HG03521 (cell line): ENCODE data around the gene SNTA1.
"Not testable (repeated sequence)": the region's sequence is repeated elsewhere in the genome, so short reads cannot be mapped to it uniquely, and the experiment has no call there.

Source experiments
- ATAC-seq: cut with Tn5 transposase; IDR thresholded peaks from one replicate; pipeline ENCODE4 v1.9.1; 2021; ENCODE audit warnings: mild to moderate bottlenecking, moderate library complexity; ENCODE audit not compliant: unreplicated experiment

SNTA1 gene

GRCh38 chr20:33443512-33444239, at the start of gene SNTA1:
Gene SNTA1, minus strand, starts transcription at chr20:33443763. Its CDS starts 143 bp downstream, at chr20:33443620.
- ATAC-seq = peak; percentile 89

GRCh38 chr20:33490934-33491656, 47.5 kb upstream of the SNTA1 start:
- ATAC-seq = no peak

- ATAC-seq = no peak
These were observed 46.7 kb upstream of the SNTA1 start, which contains the start of gene CBFA2T2 for GRCh38 chr20:33490023-33490933. Gene CBFA2T2, plus strand, starts transcription at chr20:33490096. Its CDS starts 172 bp downstream, at chr20:33490268.

- ATAC-seq = peak; percentile 94
These were observed 46.0 kb upstream of the SNTA1 start for GRCh38 chr20:33489495-33490022.

- ATAC-seq = not testable (repeated sequence)
These were observed 45.3 kb upstream of the SNTA1 start for GRCh38 chr20:33488661-33489494.

- ATAC-seq = no peak
These were observed 44.6 kb upstream of the SNTA1 start for GRCh38 chr20:33488201-33488600.

GRCh38 chr20:33483186-33483585, 39.6 kb upstream of the SNTA1 start:
- ATAC-seq = not testable (repeated sequence)

GRCh38 chr20:33482581-33482980, 39.0 kb upstream of the SNTA1 start:
- ATAC-seq = no peak

GRCh38 chr20:33481431-33481941, 37.9 kb upstream of the SNTA1 start:
- no peak for ATAC-seq

- no peak for ATAC-seq
These were observed 36.5 kb upstream of the SNTA1 start for GRCh38 chr20:33480048-33480447.

- no peak for ATAC-seq
These were observed 34.0 kb upstream of the SNTA1 start for GRCh38 chr20:33477386-33478234.

GRCh38 chr20:33475381-33476152, 32.0 kb upstream of the SNTA1 start:
- ATAC-seq = no peak

GRCh38 chr20:33474963-33475362, 31.4 kb upstream of the SNTA1 start:
- ATAC-seq = no peak

- ATAC-seq = no peak
These were observed 30.7 kb upstream of the SNTA1 start for GRCh38 chr20:33474097-33474873.

- ATAC-seq = no peak
These were observed 29.4 kb upstream of the SNTA1 start for GRCh38 chr20:33472868-33473435.

GRCh38 chr20:33470866-33471265, 27.3 kb upstream of the SNTA1 start:
- no peak for ATAC-seq

GRCh38 chr20:33470457-33470856, 26.9 kb upstream of the SNTA1 start:
- no peak for ATAC-seq
